HCT116 (cell line): ENCODE measurements around the gene SNRNP200. TPM values are rescaled to one million over a fixed set of nuclear protein-coding genes. Genes with fewer than 3 reads are reported as not detected.

ENCODE experiments used
- ATAC-seq: fragments of 200-7000 bp; cut with Tn5 transposase; 2 replicates; pipeline ENCODE4 v1.9.1; 2020; ENCODE audit warnings: mild to moderate bottlenecking, moderate library complexity
- BruUV-seq: library from RNA; stranded (reverse); fragments of 400-500 nt; replicated peaks from 2 replicates; lab custom pipeline; 2021; lab: Mats Ljungman, UMichigan
- CTCF ChIA-PET: fragments of 300-600 bp; sonication (Branson Sonifier 250); formaldehyde crosslinking; loops from one replicate; lab custom pipeline; 2021; ENCODE audit warnings: antibody characterized with exemption; lab: Charles Lee
- POLR2A ChIA-PET: fragments of 300-600, 350-600 bp; sonication (Branson Sonifier 250); formaldehyde crosslinking; loops from one replicate; lab custom pipeline; 2021; ENCODE audit warnings: antibody characterized with exemption; lab: Charles Lee
- RAD21 ChIA-PET, 2 experiments: fragments of 300-600 bp; sonication (Branson Sonifier 250); formaldehyde crosslinking; loops; one replicate each; lab custom pipeline; 2023; ENCODE audit warnings: low total read pairs in 2 of 2; ENCODE audit not compliant: uncharacterized antibody in 2 of 2, unreplicated experiment in 2 of 2, low non-redundant PET in 1 of 2; lab: Charles Lee
- DNase-seq: peaks from one replicate; pipeline ENCODE4 v3.0.0-alpha.2; 2010; ENCODE audit warnings: low read depth, low spot score
- H2AFZ ChIP-seq: fragments of 200-600 bp; shearing (Covaris generic), sonication (generic); 2 replicates; pipeline ENCODE4 v1.6.1; 2017; ENCODE audit warnings: low read depth, mixed run types, mixed read lengths, antibody characterized with exemption, low read length; ENCODE audit not compliant: poor library complexity, severe bottlenecking
- H3K27ac ChIP-seq: 2 replicates; pipeline ENCODE4 v1.5.1; 2012; ENCODE audit warnings: low read depth, low read length
- H3K27me3 ChIP-seq: fragments of 200-600 bp; sonication (generic); 2 replicates; pipeline ENCODE4 v1.6.1; 2016; ENCODE audit warnings: mixed run types, low read length, mixed read lengths; ENCODE audit not compliant: insufficient read depth
- H3K36me3 ChIP-seq, 2 experiments: fragments of 200-500 bp in 1 of 2; fragments of 200-600 bp in 1 of 2; sonication (Bioruptor generic) in 1 of 2; sonication (generic) in 1 of 2; 2 replicates each; pipeline versions ENCODE4 v1.5.1 to v1.6.1; 2014 to 2016; ENCODE audit warnings: low read length in 2 of 2, inconsistent platforms in 1 of 2, mixed read lengths in 1 of 2, mixed run types in 1 of 2; ENCODE audit not compliant: insufficient read depth in 2 of 2, control insufficient read depth in 1 of 2
- H3K4me1 ChIP-seq, 2 experiments: fragments of 200-600 bp in 1 of 2; sonication (generic) in 1 of 2; 2 replicates each; pipeline versions ENCODE4 v1.5.1 to v1.6.1; 2012 to 2017; ENCODE audit warnings: low read length in 2 of 2, inconsistent platforms in 1 of 2, mild to moderate bottlenecking in 1 of 2, mixed read lengths in 1 of 2, mixed run types in 1 of 2, moderate library complexity in 1 of 2; ENCODE audit not compliant: insufficient read depth in 2 of 2, control insufficient read depth in 1 of 2
- H3K4me2 ChIP-seq: fragments of 200-600 bp; sonication (generic); 2 replicates; pipeline ENCODE4 v1.6.1; 2017; ENCODE audit warnings: mixed run types, low read length, mixed read lengths
- H3K4me3 ChIP-seq, 2 experiments: fragments of 200-600 bp in 1 of 2; sonication (generic) in 1 of 2; replicated peaks in 1 of 2; 2 replicates each; pipeline ENCODE4 v1.5.1; 2011 to 2016; ENCODE audit warnings: low read length in 2 of 2, control low read depth in 1 of 2, low read depth in 1 of 2, mild to moderate bottlenecking in 1 of 2, mixed read lengths in 1 of 2, mixed run types in 1 of 2
- H3K79me2 ChIP-seq: fragments of 200-600 bp; sonication (generic); 2 replicates; pipeline ENCODE4 v1.6.1; 2017; ENCODE audit warnings: mild to moderate bottlenecking, mixed run types, low read length, moderate library complexity, mixed read lengths; ENCODE audit not compliant: insufficient read depth
- H3K9ac ChIP-seq: fragments of 200-600 bp; sonication (generic); 2 replicates; pipeline ENCODE4 v1.6.1; 2016; ENCODE audit warnings: low read length, mixed read lengths
- H3K9me2 ChIP-seq: fragments of 200-600 bp; sonication (generic), shearing (Covaris generic); 2 replicates; pipeline ENCODE4 v1.6.1; 2017; ENCODE audit warnings: mixed run types, mild to moderate bottlenecking, moderate library complexity; ENCODE audit not compliant: insufficient read depth
- H3K9me3 ChIP-seq, 2 experiments: fragments of 200-500 bp in 1 of 2; fragments of 200-600 bp in 1 of 2; sonication (Bioruptor generic) in 1 of 2; sonication (generic) in 1 of 2; 2 replicates each; pipeline ENCODE4 v1.6.1; 2014 to 2017; ENCODE audit warnings: low read length in 2 of 2, mixed read lengths in 2 of 2, inconsistent platforms in 1 of 2, low read depth in 1 of 2, mild to moderate bottlenecking in 1 of 2, mixed run types in 1 of 2, moderate library complexity in 1 of 2; ENCODE audit not compliant: control insufficient read depth in 1 of 2, insufficient read depth in 1 of 2
- H4K20me1 ChIP-seq: fragments of 200-600 bp; sonication (generic), shearing (Covaris generic); 2 replicates; pipeline ENCODE4 v1.6.1; 2017; ENCODE audit warnings: mixed run types, mild to moderate bottlenecking, moderate library complexity; ENCODE audit not compliant: insufficient read depth
- EZH2 ChIP-seq: fragments of 200-600 bp; sonication (generic); IDR thresholded peaks from 2 replicates; pipeline ENCODE4 v1.6.1; 2017; ENCODE audit warnings: antibody characterized with exemption, mixed run types
- EZH2phosphoT487 ChIP-seq: fragments of 200-600 bp; IDR thresholded peaks from 2 replicates; pipeline ENCODE4 v1.6.1; 2018; ENCODE audit warnings: antibody characterized with exemption, borderline replicate concordance
- MAX ChIP-seq: IDR thresholded peaks from 2 replicates; pipeline ENCODE4 v1.6.1; 2012
- POLR2A ChIP-seq: IDR thresholded peaks from 2 replicates; pipeline ENCODE4 v1.7.0; 2011; ENCODE audit warnings: borderline replicate concordance; ENCODE audit not compliant: insufficient read depth, insufficient read length; ENCODE audit errors: extremely low read depth
- REST ChIP-seq: IDR thresholded peaks from 2 replicates; pipeline ENCODE4 v1.6.1; 2012; ENCODE audit warnings: low read depth
- SRF ChIP-seq: IDR thresholded peaks from 2 replicates; pipeline ENCODE4 v1.6.1; 2012; ENCODE audit warnings: low read depth
- YY1 ChIP-seq: IDR thresholded peaks from 2 replicates; pipeline ENCODE4 v1.6.1; 2011; ENCODE audit warnings: low read length, low read depth, moderate library complexity, mild to moderate bottlenecking; ENCODE audit not compliant: insufficient replicate concordance; ENCODE audit errors: extremely low read depth
- ZBTB33 ChIP-seq: IDR thresholded peaks from 2 replicates; pipeline ENCODE4 v1.6.1; 2011; ENCODE audit warnings: mild to moderate bottlenecking, low read length, moderate library complexity; ENCODE audit not compliant: insufficient replicate concordance; ENCODE audit errors: extremely low read depth
- ZFX ChIP-seq: fragments of 450-650 bp; IDR thresholded peaks from 2 replicates; pipeline ENCODE4 v1.6.1; 2017
- ZNF274 ChIP-seq: fragments of 200-500 bp; sonication (Bioruptor generic); IDR thresholded peaks from 2 replicates; pipeline ENCODE4 v1.6.1; 2014; ENCODE audit warnings: mild to moderate bottlenecking, low read depth, low read length, inconsistent platforms
- intact Hi-C: fragments of 100-400 bp; cut with micrococcal nuclease; formaldehyde crosslinking; loops from 2 replicates; pipeline ENCODE4 v1.10.0; 2022
- total RNA-seq: library from RNA; stranded (reverse); gene quantifications from one replicate; pipeline ENCODE4 v1.2.1, GENCODE V29; 2021; ENCODE audit not compliant: unreplicated experiment
- TF ChIP-seq, protein P1 (sequence below), 3 experiments: fragments of 200-600 bp in 1 of 3; sonication (generic) in 1 of 3; IDR thresholded peaks in 2 of 3; conservative IDR thresholded peaks in 1 of 3; 2 replicates each; pipeline ENCODE4 v1.5.1; 2012 to 2017; ENCODE audit warnings: low read depth in 2 of 3, low read length in 2 of 3, antibody characterized with exemption in 1 of 3, borderline replicate concordance in 1 of 3, control low read depth in 1 of 3, mild to moderate bottlenecking in 1 of 3, mixed read lengths in 1 of 3, mixed run types in 1 of 3, moderate library complexity in 1 of 3; ENCODE audit not compliant: insufficient read depth in 1 of 3

Gene SNRNP200
- total RNA-seq, 1 experiment from 2014 or later = 202 TPM

DNA sequence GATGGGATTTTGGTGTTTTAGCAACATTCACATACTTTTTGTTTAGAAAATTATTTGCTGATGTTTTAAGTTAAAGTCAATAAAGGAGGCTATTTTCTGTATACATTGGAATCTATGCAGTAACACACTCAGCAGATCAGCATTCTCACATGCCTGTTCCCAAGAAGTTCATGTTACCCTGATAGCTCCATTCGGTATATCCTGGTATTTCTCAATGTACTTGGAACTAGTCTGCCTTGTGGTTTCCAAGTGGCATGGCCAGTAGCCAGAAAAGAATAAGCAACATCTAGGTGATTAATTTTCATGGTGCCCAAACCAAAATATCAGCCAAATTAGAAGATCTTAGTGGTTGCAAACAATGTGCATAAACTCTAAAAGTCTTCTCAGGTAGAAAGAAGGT lies 25.1 kb upstream of the SNRNP200 start:
- intact Hi-C loops = no loop called here
- BruUV-seq = no TSS peak
- H3K4me2 ChIP-seq = no peak overlapping the region
- H3K4me3 ChIP-seq = no peak overlapping the region
- ChIA-PET CTCF (no interaction called here), RAD21 (no interaction called here), POLR2A (no interaction called here)
- no peak overlapping the region for H3K9ac ChIP-seq
- no peak overlapping the region for H3K27ac ChIP-seq
- H3K9me3 ChIP-seq = no peaks in the 10 kb centered on the region
- TF ChIP-seq EZH2 (no peak), ZFX (no peak)
- DNase-seq (no peak), ATAC-seq (no peak)
- H3K36me3 ChIP-seq = peaks cover 3 to 23% of the 10 kb centered on the region in 2 experiments; a peak in 2 of 4 replicates
- no peaks in the 10 kb centered on the region for H4K20me1 ChIP-seq
- no peaks in the 10 kb centered on the region for H3K27me3 ChIP-seq
- no peak overlapping the region for H2AFZ ChIP-seq
- H3K4me1 ChIP-seq = peaks cover 4 to 20% of the 10 kb centered on the region in 2 experiments; a peak in 3 of 4 replicates
- no peaks in the 10 kb centered on the region for H3K9me2 ChIP-seq
- peaks cover 29% of the 10 kb centered on the region for H3K79me2 ChIP-seq

DNA sequence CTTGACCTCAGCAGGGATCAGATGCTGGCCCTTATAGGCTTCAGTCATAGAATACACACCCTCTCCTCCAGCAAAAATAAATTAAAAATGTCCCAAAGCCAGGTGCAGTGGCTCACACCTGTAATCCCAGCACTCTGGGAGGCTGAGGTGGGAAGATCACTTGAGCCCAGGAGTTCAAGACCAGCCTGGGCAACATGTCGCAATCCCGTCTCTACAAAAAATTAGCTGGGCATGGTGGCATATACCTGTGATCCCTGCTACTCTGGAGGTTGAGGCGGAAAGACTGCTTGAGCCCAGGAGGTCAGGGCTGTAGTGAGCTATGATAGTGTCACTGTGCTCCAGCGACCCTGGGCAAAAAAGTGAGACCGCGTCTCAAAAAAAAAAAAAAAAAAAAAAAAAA lies 24.5 kb upstream of the SNRNP200 start:
- Histone ChIP-seq H3K9me2 (no peaks in the 10 kb centered on the region), H4K20me1 (no peaks in the 10 kb centered on the region), H3K79me2 (peaks cover 28% of the 10 kb centered on the region), H3K27ac (no peak overlapping the region), H2AFZ (no peak overlapping the region), H3K4me3 (no peak overlapping the region), H3K4me1 (peaks cover 4 to 22% of the 10 kb centered on the region in 2 experiments; a peak in 3 of 4 replicates), H3K9ac (no peak overlapping the region), H3K9me3 (no peaks in the 10 kb centered on the region), H3K4me2 (no peak overlapping the region), H3K27me3 (no peaks in the 10 kb centered on the region), H3K36me3 (peaks cover 3 to 23% of the 10 kb centered on the region in 2 experiments; a peak in 2 of 4 replicates)
- no TSS peak for BruUV-seq
- ChIA-PET CTCF (no interaction called here), RAD21 (no interaction called here), POLR2A (no interaction called here)
- intact Hi-C loops = no loop called here
- DNase-seq = no peak
- ATAC-seq = no peak
- TF ChIP-seq REST (no peak), YY1 (no peak), ZNF274 (no peak), ZFX (no peak), EZH2phosphoT487 (no peak), POLR2A (no peak), MAX (no peak), ZBTB33 (no peak), EZH2 (no peak), SRF (no peak)
- TF ChIP-seq, protein P1, sequence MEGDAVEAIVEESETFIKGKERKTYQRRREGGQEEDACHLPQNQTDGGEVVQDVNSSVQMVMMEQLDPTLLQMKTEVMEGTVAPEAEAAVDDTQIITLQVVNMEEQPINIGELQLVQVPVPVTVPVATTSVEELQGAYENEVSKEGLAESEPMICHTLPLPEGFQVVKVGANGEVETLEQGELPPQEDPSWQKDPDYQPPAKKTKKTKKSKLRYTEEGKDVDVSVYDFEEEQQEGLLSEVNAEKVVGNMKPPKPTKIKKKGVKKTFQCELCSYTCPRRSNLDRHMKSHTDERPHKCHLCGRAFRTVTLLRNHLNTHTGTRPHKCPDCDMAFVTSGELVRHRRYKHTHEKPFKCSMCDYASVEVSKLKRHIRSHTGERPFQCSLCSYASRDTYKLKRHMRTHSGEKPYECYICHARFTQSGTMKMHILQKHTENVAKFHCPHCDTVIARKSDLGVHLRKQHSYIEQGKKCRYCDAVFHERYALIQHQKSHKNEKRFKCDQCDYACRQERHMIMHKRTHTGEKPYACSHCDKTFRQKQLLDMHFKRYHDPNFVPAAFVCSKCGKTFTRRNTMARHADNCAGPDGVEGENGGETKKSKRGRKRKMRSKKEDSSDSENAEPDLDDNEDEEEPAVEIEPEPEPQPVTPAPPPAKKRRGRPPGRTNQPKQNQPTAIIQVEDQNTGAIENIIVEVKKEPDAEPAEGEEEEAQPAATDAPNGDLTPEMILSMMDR (IDR thresholded peaks at IDR 0.05 in 2 of 3, conservative IDR thresholded peaks at IDR 0.05 in 1 of 3; ENCODE audit: borderline replicate concordance in 1 of 3, insufficient read depth in 1 of 3, low read depth in 2 of 3, low read length in 2 of 3) = no peak
